NCI-H1436 (cell line): Measurements from ENCODE around the gene C2CD3.
"Not testable (repeated sequence)": the region's sequence is repeated elsewhere in the genome, so short reads cannot be mapped to it uniquely, and the experiment has no call there.

Experiments
- DNase-seq: peaks from one replicate; lab custom pipeline; 2025; lab: John Stamatoyannopoulos, UW

Gene C2CD3

DNA sequence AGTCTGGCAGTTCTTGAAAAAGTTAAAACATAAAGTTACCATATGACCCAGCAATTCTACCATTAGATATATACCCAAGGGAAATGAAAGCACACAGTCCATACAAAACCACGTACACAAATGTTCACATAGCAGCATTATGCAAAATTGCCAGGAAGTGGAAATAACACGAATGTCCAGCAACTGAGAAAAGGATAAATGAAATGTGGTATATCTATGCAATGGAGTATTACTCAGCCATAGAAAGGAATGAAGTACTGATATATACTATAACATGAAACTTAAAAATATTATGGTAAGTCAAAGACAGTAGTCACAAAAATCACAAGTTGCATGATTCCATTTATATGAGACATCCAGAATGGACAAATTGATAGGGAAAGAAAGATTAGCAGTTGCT, 57.9 kb downstream of the C2CD3 start:
- DNase-seq: no peak

DNA sequence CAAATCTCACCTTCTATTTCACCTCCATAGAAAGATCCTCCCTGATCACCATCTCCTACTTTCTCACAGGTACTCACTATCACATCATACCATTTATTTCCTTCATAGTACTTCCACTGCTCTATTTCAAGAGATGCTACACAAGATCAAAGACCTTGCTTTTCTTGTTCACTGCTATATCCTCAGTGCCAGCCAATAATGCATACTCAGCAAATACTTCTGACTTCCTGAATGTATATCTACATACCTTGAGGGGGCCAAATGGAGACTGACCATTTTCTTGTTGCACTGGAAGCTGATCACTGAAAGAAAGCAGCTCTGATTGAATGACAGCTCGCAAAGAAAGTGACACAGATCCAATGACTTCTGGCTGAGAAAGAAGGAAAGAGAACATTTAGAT, 64.7 kb downstream of the C2CD3 start:
- DNase-seq: no peak

DNA sequence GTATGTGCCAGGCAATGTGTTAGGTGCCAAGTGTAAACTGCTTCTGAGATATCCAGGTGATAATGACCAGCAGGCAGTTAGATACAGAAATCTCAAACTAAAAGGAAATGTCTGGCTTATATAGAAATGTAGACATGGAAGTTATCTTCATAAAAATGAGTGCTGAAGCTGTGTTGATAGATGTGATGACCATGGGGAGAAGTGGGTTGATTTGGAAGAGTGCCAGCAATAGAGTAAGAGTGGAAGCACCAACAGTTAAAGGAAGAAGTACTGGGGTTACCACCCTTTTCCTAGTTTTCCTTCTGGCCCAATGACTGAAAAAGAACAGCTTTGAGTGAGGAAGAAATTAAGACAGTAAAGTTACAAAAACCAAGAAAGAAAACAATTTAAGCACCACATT, 68.5 kb downstream of the C2CD3 start:
- DNase-seq: no peak

DNA sequence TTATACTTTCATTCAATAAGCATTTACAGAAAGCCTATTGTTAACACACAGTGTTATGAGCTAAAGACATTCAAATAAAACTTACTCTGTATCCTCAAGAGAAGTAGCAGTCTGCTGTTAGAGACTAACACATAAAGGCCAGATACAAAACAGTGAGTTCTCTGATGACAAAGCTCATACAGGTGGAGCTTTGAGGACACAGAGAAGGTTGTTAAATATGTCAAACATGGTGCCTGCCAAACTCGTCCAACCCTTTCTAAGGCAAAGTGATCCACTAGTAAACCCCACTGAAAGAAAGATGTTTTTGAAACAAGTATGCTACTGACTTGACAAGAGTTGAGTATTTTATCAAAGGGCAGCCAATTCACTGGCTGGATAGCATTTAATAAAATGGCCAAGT, 70.1 kb downstream of the C2CD3 start:
- no peak for DNase-seq

GRCh38 chr11:74100231-74100630, 70.6 kb downstream of the C2CD3 start:
- no peak for DNase-seq

GRCh38 chr11:74097686-74098237, 73.0 kb downstream of the C2CD3 start:
- DNase-seq: no peak

DNA sequence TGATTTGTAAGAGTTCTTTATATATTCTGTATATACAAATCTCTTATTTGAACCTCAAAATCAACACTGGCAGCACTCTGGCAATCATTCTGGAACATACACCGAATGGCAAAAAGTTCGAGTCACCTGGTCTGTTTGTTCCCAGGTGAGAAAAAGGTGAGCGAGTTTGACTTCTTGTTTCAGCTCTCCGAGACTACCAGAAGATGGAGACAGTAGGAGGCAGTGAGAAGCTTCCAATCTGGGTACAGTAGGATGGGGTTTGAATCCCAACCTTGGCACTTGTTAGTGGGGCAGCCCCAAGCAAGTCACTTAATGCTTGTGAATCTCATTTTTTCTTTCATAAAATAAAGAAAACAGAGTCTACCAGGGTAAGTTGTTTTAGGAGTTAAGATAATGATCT, 76.4 kb downstream of the C2CD3 start:
- DNase-seq: no peak

DNA sequence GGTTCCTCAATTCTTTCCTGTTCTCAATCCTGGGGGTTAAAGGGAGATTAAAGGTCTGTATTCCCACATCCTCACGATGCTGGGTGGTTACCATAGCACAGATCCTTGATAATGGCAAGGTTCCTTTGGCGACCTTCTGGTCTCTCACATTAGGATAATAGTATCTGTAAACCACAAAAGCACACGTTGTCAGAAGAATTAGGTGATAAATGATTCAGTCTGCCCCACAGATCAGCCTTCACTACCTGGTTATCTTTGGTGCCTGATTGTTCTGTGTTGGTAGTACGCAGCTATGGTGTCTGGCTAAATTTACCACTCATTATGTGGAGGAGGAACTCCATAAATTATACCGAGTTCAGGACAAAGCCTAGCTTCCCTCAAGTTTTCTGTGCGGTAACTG, 78.4 kb downstream of the C2CD3 start:
- no peak for DNase-seq

DNA sequence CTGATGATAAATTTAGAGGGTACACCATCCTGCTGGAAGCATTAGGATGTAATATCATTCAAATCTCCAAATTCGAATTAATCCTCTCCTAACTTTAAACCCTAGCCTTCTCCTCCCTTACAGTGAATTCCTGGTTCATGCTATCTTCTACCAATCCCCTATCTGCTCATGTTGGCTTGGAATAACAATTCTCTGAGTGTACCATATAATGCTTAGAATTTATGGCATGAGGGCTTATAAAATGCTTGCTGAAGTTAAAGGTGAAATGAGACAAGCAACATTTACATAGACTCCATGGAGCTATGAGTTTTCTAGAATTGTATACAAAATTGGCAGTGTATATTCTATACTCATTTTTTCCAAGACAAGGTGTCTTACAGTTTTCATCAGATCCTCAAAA, 79.3 kb downstream of the C2CD3 start:
- no peak for DNase-seq

DNA sequence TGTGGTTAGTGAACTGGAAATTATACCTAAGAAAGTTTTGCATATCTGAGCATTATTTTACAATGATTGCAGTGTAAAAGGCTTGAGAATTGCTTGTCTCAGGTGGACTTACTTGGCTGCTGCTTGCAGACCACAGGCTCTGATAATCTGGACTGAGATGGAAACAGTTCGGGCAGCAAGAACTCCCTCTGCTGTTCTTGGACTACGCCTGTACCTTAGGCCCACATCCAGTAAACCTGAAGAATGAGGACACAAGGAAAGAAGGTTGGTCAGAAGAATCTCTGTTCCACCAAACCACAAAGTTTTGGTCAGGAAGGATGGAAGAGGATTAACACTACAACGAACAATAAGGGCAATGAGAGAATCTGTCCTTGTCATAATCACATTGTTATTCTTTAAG, 80.1 kb downstream of the C2CD3 start:
- DNase-seq: no peak

- DNase-seq: no peak
These were observed 84.4 kb downstream of the C2CD3 start for GRCh38 chr11:74086242-74086884.

GRCh38 chr11:74085542-74085892, 85.3 kb downstream of the C2CD3 start:
- DNase-seq: no peak

GRCh38 chr11:74084796-74085541, 85.8 kb downstream of the C2CD3 start:
- no peak for DNase-seq

GRCh38 chr11:74083927-74084326, 86.9 kb downstream of the C2CD3 start:
- DNase-seq: not testable (repeated sequence)

DNA sequence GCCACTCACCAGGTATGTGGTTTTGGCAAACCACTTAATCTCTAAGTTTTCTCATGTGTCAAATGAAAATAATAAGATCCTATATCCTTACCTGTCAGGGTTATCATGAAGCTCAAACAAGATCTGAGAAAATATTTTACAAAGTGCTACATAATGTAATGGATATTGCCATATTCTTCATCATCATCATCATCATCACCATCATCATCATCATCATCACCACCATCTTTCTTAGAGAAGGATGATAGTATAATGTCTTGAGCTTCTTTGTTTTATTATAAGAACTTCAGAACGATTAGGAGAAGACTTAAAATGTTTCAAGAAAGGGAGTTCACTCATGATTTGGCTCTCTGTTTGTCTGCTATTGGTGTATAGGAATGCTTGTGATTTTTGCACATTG, 89.4 kb downstream of the C2CD3 start:
- DNase-seq: no peak

DNA sequence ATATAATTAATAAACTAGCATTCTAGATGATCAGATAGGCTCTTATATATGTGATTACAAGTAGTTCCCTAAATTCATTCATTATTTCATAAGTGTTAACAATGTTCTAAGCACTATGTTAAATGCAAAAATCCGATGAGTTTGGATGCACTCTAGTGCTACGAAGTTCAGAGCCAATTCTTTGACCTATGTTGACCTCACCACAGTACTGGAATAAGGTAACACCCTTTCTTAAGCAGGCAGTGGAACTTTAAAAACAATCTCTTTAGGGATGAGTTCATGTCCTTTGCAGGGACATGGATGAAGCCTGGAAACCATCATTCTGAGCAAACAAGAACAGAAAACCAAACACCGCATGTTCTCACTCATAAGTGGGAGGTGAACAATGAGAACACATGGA, 93.6 kb downstream of the C2CD3 start:
- no peak for DNase-seq

GRCh38 chr11:74072721-74073120, 98.1 kb downstream of the C2CD3 start:
- no peak for DNase-seq

- DNase-seq: no peak
These were observed 98.5 kb downstream of the C2CD3 start for GRCh38 chr11:74072286-74072685.

DNA sequence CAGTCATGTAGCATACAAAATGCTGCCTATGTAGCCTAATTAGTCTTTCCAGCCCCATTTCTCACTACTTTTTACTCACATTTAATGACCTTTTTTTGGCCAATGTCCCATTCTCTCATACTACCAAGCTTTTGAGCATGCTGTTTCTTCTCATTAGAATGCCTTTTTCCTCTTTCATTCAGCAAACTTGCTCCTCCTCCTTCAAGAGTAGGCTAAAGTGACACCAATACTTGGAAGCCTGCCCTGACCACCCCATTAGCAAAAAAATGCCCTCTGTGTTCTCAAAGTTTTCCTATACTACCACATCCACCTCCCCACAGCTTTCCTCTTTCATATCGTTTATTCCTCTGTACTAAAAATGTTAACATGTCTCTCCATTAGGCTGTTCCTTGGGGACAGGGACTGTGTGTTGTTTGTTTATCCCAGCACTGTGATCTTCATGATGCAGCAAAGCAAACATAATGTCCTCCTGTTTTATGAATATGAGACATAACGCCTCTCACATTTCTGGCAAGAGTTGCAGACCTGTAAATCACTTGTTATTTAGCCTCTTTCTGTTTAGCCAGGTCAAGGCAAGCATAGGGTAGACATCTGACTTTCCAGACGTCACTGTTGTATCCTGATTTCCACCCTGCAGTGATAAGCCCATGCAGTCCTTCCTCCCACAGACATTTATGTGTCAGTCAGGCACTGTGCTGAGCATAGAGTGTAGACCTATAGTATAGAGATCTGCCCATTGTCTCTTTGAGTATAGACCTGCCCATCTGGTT, 99.9 kb downstream of the C2CD3 start:
- DNase-seq: no peak

DNA sequence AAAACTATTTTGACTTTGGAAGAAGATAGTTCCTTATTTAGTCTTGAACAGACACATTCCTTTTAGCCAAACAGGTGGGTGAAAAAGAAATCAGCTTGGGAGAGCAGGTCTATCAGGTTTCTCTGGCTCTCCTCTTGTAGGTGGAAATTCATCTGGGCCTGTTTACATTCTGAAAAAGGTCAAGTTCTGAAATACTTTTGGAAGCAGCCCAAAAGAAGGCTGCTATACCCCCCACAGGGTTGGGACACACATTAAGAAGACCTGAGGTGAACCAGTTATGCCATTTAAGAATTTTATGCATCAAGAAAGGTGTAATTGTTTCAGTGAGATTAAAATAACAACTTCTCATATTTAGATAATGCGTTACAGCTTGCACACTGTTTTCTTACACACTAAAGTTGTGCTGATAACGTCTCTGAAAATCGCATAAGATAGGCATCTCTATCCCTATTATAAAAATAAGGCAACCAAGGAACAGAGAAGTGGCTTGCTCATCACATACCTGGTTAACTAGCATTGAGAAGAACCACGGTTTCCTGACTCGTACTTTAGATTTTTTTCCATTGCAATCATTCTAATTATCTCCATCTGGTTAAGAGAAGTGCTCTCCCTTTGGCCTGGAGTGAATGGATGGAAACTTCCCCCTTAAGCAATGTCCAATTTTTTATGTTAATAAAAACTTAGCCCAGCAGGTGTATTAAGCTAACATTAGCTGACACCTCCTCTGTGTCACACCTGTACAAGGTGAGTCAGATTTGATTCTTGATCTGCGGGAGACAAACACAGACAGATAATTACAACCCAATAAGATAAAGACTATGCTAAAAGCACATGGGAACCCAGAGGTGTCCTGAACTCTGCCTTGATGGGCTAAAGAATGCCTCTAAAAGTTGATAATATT, 101.4 kb downstream of the C2CD3 start:
- no peak for DNase-seq

GRCh38 chr11:74066663-74067062, 104.1 kb downstream of the C2CD3 start:
- DNase-seq: not testable (repeated sequence)

DNA sequence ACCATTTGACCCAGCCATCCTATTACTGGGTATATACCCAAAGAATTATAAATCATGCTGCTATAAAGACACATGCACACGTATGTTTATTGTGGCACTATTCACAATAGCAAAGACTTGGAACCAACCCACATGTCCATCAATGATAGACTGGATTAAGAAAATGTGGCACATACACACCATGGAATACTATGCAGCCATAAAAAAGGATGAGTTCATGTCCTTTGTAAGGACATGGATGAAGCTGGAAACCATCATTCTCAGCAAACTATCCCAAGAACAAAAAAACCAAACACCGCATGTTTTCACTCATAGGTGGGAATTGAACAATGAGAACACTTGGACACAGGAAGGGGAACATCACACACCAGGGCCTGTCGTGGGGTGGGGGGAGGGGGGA, 105.3 kb downstream of the C2CD3 start:
- not testable (repeated sequence) for DNase-seq
